GM19328 (cell line): Measurements from ENCODE around the gene SUN2.

Experiments used
- ATAC-seq: cut with Tn5 transposase; IDR thresholded peaks from one replicate; pipeline ENCODE4 v1.9.1; 2021; ENCODE audit warnings: mild to moderate bottlenecking, moderate library complexity; ENCODE audit not compliant: unreplicated experiment

Gene SUN2

DNA sequence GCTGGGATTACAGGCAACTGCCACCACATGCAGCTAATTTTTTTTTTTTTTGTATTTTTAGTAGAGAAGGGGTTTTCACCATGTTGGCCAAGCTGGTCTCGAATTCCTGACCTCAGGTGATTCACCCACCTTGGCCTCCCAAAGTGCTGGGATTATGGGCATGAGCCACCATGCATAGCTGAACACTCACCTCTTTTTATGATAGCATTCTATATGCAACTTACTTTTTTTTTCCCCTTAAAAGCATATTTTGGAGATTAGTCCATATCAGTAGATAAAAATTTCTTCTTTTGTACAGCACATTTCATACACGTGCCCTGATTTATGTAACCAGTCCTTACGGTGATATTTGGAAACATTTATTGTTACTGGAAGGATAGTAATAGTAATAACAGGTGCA is 35.4 kb downstream of the SUN2 start:
- ATAC-seq, result no peak

DNA sequence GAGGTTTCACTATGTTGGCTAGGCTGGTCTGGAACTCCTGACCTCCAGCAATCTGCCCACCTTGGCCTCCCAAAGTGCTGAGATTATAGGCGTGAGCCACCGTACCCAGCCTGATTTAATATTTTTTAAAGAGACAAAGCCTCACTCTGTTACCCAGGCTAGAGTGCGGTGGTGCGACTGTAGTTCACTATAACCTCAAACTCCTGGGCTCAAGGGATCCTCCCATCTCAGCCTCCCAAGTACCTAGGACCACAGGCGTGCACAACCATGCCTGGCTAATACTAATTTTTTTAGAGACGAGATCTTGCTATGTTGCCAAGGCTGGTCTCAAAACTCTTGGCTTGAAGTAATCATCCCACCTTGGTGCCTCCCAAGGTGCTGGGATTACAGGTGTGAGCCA is 36.6 kb downstream of the SUN2 start:
- no peak for ATAC-seq

DNA sequence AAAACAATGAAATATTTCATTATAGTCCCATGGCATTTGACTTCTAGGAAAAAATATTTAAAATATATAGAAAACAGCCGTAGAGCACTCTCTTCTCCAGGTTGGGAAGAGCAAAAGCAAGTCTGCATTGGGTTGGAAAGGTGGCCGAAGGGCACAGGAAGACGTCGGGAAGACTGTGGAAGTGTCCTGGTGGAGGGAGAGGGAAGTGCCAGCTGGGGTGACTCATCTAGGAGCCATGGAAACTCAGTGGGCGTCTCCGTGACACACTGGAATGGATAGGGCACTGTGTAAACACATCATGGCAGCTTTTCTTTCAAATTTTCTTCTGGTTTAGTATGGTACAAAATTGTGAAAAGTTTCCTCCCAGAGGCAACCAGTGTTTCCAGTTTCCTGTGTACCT is 37.4 kb downstream of the SUN2 start:
- ATAC-seq, result no peak

DNA sequence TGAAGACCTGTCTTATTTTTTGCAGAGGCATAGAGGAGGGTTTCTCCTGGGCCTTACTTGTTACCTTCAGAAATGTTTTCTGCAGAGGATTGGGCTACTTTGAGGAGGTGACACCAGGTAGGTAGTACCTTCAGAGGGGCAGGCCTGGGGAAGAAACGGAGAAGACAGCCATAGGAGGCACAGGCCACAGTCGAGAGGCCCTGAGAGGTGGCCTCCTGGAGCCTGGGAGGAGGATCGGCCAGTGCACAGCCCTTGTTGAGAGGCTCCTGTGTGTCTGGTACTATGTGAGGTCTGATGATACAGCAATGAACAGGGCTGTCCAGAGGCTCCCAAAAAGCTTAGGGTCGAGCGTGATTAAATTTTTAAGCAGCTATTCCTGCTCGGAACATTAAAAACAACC is 38.6 kb downstream of the SUN2 start:
- ATAC-seq, result no peak

DNA sequence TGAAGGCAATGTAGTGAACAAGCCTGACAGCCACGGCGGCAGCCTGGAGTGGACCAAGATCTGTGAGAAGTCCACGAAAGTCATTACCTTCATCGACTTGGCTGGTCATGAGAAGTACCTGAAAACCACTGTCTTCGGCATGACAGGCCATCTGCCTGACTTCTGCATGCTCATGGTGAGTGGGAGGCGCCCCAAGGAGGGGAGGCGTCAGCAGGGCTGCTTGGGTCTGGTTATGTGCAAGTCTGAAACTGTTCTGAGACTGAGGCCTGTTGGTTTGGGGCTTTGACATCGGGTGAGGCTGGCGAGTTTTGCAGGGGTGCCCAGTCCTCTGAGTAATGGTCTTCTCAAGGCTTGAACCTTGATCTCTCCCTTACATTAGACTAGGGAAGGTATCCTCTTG is 39.0 kb downstream of the SUN2 start:
- ATAC-seq, result no peak

DNA sequence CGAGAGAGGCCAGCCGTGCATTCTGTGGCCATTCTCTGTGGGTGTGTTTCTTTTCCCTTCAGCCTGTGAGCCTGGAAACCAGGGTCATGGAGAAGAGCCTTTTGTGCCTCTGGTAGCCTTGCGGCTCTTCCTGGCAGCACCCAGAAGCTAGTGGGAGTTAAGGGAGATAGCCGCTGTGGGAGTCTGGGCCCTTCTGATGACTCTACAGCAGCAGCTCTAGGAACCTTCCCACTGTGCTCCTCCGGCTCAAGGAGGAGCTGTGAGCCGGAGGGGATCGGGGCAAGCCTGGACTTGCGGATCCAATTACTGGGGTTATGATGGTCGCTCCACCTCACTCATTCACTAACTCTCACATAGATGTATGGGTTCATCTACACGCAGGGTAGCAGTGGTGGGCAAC is 39.5 kb downstream of the SUN2 start:
- ATAC-seq, result no peak

DNA sequence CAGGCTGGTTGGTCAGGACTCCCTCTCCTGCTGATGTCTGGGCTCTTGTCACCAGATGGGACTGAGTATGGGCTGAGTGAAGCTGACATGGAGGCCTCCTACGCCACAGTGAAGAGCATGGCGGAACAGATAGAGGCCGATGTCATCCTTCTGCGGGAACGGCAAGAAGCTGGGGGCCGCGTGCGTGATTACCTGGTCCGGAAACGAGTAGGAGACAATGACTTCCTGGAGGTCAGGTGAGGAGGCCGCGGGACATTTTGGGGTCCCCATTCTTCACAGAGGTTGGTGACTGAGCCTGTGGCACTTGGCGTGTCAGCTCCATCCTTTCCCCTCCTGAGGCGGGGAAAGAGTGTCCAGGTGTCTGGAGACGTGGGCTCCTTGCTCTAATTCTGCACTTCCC is 39.9 kb downstream of the SUN2 start:
- no peak for ATAC-seq

DNA sequence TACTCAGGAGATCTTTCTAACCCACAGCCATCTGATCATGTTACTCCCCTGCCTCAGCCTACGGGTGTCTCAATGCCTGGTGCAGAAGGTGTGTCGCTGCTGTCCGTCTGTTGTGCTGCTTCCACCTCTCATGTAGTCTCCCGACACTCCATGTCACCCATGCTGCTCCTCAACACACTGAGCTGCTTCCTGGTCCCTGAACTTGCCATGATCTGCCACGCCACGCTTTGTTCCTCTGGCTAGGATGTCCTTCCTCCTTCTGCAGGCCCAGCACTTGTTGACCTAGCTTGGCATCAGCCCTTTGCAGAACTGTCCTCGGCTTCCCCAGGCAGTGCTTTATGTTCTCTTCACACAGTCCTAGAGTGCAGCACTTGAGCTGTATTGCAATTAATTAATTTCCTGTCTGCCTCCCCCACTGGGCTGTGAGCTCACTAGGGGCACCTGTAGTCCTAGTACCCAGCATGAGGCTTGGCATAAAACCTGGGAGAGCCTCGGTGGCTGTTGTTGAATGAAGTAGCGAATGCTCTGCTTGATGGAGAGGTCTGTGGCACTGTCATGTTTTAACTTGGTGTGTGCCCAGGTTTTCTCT is 40.5 kb downstream of the SUN2 start:
- ATAC-seq, result no peak

DNA sequence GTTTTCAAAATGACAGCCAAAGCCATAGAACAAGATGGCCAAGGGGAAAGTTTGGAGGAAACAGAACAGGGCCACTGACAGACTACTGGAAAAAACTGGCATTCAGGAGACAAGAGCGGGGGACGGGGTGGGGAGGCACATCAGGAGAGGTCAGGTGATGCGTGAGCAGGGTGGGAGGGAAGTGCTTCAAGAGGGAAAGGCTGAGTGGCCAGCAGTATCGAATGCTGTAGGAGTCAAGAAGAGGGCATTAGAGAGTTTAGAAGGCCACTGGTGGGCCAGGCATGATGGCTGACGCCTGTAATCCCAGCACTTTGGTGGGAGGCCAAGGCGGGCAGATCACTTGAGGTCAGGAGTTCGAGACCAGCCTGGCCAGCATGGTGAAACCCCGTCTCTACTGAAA is 41.9 kb downstream of the SUN2 start:
- ATAC-seq, result no peak

DNA sequence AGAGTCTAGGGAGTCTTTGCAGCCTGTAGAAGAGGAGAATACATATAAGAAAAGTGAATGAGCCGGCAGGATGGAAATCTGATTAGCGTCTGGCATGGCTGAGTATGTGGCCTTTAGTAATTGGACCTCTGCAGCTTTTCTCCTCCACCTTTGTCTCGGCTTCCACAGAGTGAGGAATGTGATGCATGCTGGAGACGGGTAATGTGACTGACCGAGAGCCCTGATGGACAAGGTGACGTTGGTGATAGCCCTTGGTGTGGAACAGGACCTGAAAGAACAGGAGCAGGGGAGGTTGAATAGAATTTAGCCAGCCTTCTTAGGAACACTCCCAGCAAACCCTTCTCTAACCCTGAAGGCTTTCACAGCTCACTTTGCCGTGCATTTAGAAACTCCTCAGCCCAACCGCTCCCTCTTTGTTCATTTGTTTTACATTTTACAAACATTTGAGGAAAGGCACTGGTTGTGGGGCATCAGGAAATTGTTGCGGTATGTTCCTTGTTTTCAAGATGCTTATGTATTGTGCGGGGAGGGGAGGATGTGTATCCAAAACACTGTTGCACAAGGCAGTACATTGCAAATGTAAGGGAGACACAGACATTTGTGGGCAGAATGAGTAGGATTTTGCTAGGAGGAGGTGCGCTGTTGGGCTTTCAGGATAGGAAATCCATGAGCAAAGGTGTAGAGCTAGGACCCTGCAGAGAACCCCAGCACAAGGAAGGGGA is 43.2 kb downstream of the SUN2 start:
- no peak for ATAC-seq

DNA sequence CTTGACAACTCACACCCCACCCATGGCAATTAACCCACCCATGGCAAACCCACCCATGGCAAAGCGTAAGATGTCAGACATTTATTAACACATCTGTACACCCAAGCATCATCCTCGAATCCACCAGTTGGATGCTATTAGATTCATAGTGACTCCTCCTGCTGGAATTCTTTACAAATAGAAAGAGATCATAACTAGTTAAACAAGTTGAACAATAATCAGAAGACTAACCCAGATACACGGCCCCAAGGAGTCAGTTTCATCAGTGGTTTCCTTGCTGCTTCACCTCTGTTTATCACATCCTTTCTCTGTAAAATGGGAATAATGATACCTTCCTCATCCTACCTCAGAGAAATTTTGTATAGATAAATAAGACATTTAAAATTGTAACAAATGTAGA is 44.9 kb downstream of the SUN2 start:
- no peak for ATAC-seq

DNA sequence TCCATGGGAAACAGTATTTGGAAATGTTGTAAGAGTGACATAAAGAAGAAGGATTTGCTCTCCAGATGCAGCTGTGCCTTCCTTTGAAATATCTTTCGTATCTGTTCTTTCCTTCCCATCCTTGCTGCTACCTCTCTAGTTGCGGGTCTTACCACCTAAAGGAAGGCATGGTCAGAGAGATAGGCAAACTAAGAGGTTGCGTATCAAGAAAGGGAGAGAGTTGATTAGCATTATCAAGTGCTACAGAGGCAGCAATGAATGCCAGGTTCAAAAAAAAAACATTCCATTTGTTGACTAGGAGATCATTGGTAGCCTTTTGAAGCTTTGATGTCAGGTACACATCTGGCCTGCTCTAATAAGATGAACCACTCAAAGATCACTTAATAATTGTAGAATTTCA is 45.4 kb downstream of the SUN2 start:
- no peak for ATAC-seq

DNA sequence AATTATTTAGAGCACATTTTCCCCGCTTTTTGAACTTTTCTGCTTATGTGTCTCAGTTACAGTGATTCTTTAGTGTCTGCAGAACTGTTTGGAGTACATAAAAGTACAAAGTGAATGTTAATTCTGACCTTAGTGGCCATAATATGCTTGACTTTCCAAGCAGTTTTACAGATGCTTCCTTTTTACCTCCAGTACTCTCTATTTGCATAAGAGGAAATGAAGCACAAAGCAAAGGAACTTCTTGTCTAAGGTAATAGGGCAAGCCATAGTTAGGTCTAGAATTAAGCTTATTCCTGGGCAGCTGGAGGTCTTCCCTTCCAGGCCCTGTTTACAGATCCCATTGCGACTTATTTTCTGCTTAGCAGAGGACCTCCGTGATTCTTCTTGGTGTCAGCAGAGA is 46.5 kb downstream of the SUN2 start:
- ATAC-seq, result no peak

DNA sequence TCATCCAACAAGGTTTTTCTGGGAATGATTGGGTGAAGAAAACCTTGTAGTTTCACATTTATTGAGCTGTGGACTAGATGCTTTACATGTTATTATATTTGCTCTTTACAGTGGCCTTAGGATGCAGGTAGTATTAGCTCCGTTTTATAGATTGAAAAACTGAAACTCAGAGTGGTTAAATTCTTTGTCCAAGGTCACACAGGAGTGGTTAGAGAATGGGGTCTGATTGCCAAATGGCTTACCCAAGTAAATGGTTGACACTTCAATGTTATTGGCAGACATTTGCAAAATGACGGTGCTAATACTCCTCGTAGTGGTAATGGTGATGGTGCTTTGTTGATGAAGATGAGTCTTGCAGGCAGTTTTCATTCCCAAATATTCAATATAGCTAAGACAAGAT is 47.8 kb downstream of the SUN2 start:
- ATAC-seq, result no peak

DNA sequence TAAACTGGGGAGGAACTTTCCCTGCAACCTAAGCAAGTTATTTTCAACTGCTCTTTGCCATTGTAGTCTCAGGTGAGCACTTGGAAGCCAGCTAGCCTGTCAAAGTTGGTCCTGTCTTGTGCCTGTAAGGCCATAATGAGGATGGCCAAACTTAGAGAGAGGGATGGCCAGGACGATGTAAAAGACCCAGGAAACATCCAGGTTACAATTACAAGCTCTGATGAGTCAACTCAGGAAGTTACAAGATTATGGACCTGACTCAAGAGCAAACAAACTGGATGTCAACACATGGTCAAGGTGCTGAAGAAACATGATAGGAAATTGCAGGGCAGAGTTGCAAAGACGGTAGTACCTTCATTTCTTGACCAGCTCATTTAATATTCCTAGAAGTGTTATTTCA is 48.5 kb downstream of the SUN2 start:
- no peak for ATAC-seq

DNA sequence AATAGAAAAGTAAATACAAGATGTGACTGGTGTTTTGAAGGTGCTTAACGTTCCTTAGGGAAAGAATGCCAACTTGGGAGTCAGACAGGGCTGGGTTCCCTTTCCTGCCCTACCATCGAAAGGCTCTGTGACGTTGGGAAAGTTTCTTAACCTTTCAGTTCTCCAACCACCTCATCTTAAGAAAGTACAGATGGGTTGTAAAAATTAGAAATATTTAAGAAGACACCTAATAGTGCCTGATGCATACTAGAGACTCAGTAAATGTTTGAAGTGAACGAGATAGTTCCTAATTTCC is 49.0 kb downstream of the SUN2 start:
- no peak for ATAC-seq

DNA sequence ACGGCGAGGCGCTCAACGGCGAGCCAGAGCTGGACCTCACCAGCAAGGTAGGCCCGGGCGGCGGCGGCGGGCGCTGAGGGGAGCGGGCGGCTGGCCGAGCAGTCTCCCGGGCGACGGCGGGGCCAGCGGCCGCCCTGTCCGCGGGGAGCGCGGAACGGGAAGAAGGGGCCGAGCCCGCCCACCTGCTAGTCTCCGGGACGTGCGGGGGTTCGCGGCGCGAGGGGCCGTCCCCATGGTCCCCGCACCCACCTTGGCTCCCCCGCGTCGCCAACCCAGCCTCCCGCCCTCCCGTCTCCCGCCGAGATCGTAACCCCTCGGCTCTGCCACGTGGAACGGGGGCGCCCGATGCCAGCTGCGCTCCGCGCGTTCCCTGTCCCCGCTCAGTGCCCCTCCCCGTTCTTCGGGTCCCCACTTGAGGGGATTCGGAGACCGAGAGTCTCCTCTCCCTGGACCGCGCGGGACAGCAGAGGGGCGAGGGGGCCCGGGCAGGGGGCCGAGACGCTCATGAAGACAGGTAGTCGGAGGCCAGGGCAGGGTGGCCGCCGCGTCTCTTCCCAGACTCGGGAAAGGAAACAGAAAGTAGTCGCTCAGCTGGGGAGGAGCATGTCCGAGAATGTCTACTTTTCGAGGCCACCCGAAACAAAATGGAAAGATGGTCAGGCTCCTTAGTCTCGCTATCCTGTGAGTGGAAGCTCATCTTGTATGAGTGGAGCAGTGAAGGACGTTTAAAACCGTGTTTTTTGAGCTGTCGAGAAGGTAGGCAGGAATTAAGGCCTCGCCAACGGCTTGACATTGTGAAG is 49.5 kb downstream of the SUN2 start:
- ATAC-seq, result peak; percentile 3

DNA sequence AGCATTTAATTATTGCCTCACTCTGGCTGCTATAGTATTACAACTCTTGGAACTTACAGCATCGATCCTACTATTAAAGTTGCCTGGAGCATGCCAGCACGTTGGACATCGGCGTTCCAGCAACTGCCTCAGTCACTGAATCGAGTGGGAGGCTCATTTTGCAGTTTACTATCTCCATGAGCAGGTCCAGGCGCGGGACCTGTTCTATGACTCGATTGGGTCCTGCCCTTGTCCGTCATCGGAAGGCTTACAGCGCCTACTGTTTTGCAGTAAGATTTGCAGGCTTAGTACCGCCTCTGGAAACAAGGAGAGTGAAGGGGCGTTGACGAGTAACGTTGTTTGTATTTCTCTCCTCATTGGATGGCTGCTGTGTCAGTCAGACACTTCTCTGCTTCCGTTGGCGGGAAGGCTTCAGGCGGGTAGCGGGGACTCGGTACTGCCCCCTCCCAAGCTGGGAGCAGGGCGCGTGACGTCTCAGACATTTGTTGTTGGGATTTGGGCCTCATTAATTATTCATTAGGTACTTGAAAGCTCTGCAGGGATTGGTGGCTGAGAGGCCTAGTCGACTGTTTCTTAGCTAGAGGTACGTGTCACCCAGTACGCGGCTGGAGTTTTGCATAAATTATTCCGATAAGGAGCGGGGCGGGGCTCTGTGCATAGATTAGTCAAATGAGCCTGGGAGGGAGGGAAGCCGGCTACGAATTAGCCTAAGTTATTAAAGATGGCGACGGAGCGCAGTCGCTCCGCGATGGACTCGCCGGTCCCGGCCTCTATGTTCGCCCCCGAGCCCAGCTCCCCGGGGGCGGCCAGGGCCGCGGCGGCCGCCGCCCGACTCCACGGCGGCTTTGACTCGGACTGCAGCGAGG is 50.3 kb downstream of the SUN2 start, which contains the start of gene GTPBP1:
TSS of gene GTPBP1 (plus strand) at position 710 of the 866 bp plus-strand sequence. CDS start at position 722, 12 bp downstream.
- peak; percentile 64 for ATAC-seq

DNA sequence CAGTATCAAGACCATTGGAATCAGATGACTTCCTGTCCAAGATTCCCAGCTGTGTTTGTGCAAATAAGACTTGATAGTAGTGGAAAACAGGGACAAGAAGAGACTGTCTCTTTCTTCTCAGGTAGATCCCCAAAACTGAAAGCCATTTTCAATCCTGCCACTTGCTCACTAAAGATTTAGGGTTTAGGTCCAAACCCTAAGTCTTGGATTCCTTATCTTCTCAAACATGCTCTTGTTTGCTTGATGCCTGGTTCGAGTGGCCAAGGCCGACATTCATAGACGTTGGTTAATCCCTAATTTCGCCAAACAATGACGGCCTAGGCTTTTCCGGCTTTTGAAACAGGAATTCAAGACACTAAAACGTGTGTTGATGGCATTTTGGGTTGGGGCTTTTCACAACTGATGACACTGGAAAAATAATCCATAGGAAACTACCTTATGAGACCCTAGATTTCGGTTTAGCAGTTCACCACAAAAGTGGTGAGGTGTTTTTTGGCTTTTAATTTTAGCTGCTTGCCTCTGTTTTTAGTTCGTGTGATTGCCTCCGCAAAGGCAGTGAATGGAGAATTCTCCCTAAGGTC is 51.1 kb downstream of the SUN2 start:
- no peak for ATAC-seq

DNA sequence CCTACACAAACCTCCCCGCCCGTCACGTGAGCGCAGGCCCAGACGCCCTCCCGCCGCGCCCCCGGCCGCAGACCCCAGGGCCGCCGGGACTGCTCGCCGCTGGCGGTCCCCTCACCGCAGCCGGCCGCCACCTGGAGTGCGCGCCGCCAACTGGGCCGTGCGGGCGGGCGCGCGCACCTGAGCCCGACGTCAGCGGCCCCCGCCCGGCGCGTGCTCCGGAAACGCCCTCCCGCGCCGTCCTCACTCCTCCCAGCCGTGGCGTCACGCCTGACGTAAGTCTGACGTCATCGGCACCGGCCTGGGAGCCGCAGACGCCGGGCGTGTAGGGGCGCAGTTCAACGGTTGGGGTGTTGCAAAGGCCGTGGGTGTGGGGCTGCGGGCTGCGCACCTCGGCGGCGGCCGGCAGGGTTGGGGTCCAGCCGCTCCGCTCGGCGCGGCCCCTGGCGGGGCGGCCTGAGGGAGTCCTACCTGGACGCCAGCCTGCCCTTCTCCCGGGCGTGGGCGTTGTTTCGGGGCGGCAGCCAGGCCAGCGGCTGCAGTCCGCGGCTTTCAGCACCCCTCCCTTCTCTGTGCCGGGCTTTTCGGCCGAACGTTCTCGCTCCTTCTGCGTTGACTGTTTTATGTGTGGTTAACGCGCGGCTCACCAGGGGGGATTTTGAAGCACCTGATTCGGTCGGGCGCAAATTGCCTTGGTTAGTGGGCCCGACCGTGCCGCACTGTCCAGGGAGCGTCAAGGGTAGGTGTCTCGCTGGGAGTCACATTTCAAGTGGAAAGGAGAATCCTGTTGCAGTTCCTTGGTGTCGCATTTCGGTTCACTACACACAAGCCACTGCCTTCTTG is 54.8 kb downstream of the SUN2 start, which contains the start of gene JOSD1:
TSS of gene JOSD1 (minus strand) at position 155 of the 840 bp plus-strand sequence. CDS start 956 bp downstream, outside the sequence.
- peak; percentile 40 for ATAC-seq
